Measurements from ENCODE around the gene PRSS50. TPM values are rescaled to one million over a fixed set of nuclear protein-coding genes. Genes with fewer than 3 reads are reported as not detected.
A peak's percentile ranks its signal among the peaks of the same experiment; 100 is the strongest.

PRSS50 gene
- total RNA-seq, 2 donors from 2014 or later = 2.6 to 3.1 TPM

DNA sequence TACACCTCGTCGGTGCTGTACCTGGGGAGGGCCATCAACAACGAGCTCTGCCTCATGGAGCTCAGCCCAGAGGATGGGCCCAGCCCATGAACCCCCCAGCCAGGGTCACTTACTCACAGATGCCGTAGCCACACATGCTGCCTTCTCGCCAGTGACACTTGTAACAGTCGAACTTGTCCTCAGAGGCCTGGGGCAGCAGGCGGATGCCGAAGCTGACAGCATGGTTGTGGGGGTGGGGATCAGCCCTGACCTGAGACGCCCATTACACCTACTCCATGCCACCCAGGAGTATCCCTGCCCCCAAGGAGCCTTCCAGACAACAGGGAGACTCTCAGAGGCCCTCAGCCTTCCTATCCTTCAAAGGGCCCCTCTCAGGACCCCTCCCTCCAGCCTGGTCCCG lies 36.3 kb downstream of the PRSS50 start:
- no peak for DNase-seq
- ATAC-seq = no peak
- H3K4me3 ChIP-seq = no peak overlapping the region
- 80 to 86% methylated on average over 2 to 10 of the region's 10 CpGs for WGBS, 2 donors
- no peak overlapping the region for H3K27ac ChIP-seq
- H3K9me3 ChIP-seq = no peaks in the 10 kb centered on the region
- intact Hi-C loops (cut with DNase I) = no loop called here
- no peaks in the 10 kb centered on the region for H3K27me3 ChIP-seq
- no peaks in the 10 kb centered on the region for H3K4me1 ChIP-seq
- peaks cover 0 to 5% of the 10 kb centered on the region in 2 donors for H3K36me3 ChIP-seq (replicated peaks in 1 of 2; ENCODE audit: insufficient read depth in 1 of 2, low read depth in 2 of 2)
- TF ChIP-seq, protein P1, sequence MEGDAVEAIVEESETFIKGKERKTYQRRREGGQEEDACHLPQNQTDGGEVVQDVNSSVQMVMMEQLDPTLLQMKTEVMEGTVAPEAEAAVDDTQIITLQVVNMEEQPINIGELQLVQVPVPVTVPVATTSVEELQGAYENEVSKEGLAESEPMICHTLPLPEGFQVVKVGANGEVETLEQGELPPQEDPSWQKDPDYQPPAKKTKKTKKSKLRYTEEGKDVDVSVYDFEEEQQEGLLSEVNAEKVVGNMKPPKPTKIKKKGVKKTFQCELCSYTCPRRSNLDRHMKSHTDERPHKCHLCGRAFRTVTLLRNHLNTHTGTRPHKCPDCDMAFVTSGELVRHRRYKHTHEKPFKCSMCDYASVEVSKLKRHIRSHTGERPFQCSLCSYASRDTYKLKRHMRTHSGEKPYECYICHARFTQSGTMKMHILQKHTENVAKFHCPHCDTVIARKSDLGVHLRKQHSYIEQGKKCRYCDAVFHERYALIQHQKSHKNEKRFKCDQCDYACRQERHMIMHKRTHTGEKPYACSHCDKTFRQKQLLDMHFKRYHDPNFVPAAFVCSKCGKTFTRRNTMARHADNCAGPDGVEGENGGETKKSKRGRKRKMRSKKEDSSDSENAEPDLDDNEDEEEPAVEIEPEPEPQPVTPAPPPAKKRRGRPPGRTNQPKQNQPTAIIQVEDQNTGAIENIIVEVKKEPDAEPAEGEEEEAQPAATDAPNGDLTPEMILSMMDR (IDR thresholded peaks at IDR 0.05) = no peak
- TF ChIP-seq POLR2A (IDR thresholded peaks at IDR 0.05) = no peak

DNA sequence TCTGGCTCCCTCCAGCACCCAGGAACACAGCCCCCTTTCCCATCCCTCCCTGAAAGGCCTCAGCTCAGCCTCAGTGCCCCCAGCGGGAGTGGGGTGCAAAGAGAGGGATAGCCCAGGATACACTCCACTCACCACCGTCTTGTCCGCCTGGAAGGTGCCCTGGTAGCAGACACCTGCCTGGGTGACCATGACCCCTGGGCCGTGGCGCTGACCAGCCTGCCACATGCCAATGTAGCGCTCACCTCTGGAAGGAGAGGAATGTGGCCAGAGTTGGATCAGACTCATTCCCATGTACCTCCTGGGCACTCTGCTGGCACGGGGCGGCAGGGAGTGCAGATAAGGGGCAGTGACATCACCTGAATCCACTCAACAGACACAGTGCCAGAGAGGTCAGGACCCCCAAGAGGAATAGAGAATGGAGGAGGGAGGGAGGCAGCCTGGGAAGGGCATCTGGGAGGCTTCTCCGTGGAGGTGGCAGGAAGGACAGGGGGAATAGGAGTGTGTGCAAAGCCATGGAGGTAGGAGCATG lies 37.3 kb downstream of the PRSS50 start:
- intact Hi-C loops (cut with DNase I) = no loop called here
- DNase-seq = no peak
- H3K4me1 ChIP-seq = no peaks in the 10 kb centered on the region

DNA sequence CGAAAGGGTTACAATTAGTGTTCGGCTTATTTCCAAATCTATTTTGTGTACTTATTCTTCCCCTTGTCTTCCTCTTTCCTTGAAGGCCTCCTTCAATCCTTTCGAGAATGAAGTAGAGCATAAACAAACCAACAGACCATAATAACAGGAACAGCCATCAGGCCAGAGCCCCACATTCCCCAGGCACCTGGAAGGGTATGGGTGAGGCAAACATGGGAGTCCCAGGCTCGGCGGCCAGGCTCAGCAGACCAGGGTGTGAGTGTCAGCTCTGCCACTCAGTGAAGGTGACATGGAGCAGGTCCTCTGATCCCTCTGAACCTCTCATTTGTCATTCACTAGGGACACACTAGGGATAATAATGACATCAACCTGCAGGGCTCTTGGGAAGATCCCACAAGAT lies 38.0 kb downstream of the PRSS50 start:
- Histone ChIP-seq H3K36me3 (replicated peaks in 1 of 2; ENCODE audit: insufficient read depth in 1 of 2, low read depth in 2 of 2) (peaks cover 0 to 2% of the 10 kb centered on the region in 2 donors), H3K9me3 (no peaks in the 10 kb centered on the region), H3K4me3 (no peak overlapping the region), H3K4me1 (no peaks in the 10 kb centered on the region), H3K27ac (no peak overlapping the region), H3K27me3 (no peaks in the 10 kb centered on the region)
- DNase-seq (no peak), ATAC-seq (no peak)
- 86 to 87% methylated on average over 5 of the region's 5 CpGs for WGBS, 2 donors
- TF ChIP-seq, protein P1 (IDR thresholded peaks at IDR 0.05) = no peak
- no peak for TF ChIP-seq POLR2A (IDR thresholded peaks at IDR 0.05)
- intact Hi-C loops (cut with DNase I) = no loop called here

More for the DNA sequence above, 37.3 kb downstream of the PRSS50 start:
- Histone ChIP-seq H3K9me3 (no peaks in the 10 kb centered on the region), H3K4me3 (no peak overlapping the region), H3K27me3 (no peaks in the 10 kb centered on the region), H3K27ac (no peak overlapping the region), H3K36me3 (replicated peaks in 1 of 2; ENCODE audit: insufficient read depth in 1 of 2, low read depth in 2 of 2) (peaks cover 0 to 3% of the 10 kb centered on the region in 2 donors)
- ATAC-seq = no peak
- WGBS, 2 donors = 66 to 72% methylated on average over 8 to 9 of the region's 9 CpGs
- TF ChIP-seq, protein P1 (IDR thresholded peaks at IDR 0.05) = no peak
- TF ChIP-seq POLR2A (IDR thresholded peaks at IDR 0.05) = no peak

DNA sequence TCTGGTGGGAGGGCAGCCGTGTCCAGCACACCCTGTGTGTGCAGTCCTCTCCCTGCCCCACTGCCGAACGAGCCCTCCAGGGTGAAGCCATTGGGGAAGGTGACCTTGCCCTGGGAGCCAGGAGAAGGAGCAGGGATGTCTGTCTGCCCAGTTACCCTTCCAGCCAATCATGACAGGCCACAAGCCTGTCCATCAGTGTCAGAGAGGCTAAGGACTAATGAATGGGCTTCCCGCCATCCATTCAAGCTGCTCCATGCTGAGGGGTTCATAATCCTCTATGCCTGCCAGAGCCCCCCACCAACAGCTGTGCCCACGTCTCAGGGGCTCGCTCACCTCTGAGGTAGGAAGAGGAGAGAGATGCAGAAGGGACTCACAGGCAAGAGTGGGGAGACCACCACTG lies 39.4 kb downstream of the PRSS50 start:
- Histone ChIP-seq H3K36me3 (replicated peaks in 1 of 2; ENCODE audit: insufficient read depth in 1 of 2, low read depth in 2 of 2) (peaks cover 0 to 2% of the 10 kb centered on the region in 2 donors), H3K27ac (no peak overlapping the region), H3K4me3 (no peak overlapping the region), H3K4me1 (no peaks in the 10 kb centered on the region), H3K9me3 (no peaks in the 10 kb centered on the region), H3K27me3 (no peaks in the 10 kb centered on the region)
- WGBS, 2 donors = 90 to 100% methylated on average over 2 to 6 of the region's 6 CpGs
- ATAC-seq (no peak), DNase-seq (no peak)
- TF ChIP-seq, protein P1 (IDR thresholded peaks at IDR 0.05) = no peak
- TF ChIP-seq POLR2A (IDR thresholded peaks at IDR 0.05) = no peak
- intact Hi-C loops (cut with DNase I) = no loop called here

DNA sequence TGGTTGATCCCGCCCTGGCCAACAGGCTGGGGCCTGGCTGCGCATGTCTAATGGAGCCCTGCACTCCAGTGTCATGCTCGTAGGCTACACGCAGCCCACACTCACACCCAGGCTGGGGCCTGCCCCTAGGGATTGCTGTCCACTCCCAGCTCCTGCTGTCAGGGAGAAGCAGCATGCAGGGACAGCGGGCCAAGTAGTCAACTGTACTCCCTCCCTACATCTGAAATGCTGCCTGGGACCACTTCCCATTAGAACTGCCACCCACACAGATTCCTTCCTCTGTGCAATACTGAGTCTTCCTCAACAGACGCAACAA lies 40.3 kb downstream of the PRSS50 start:
- ATAC-seq (peak; percentile 57), DNase-seq (peak in 3 of 4 donors; percentile 35 to 59 (median 40))
- Histone ChIP-seq H3K27me3 (no peaks in the 10 kb centered on the region), H3K36me3 (replicated peaks in 1 of 2; ENCODE audit: insufficient read depth in 1 of 2, low read depth in 2 of 2) (no peaks in the 10 kb centered on the region), H3K27ac (no peak overlapping the region), H3K4me3 (no peak overlapping the region), H3K4me1 (no peaks in the 10 kb centered on the region), H3K9me3 (no peaks in the 10 kb centered on the region)
- intact Hi-C loops (cut with DNase I) = no loop called here
- 91 to 92% methylated on average over 3 to 6 of the region's 6 CpGs for WGBS, 2 donors
- TF ChIP-seq POLR2A (IDR thresholded peaks at IDR 0.05) = no peak
- TF ChIP-seq, protein P1 (IDR thresholded peaks at IDR 0.05) = no peak

All from body of pancreas (tissue), 4 donors.